Neural cell (in vitro differentiated cells): ENCODE data around the gene SCAMP5. TPM values are rescaled to one million over a fixed set of nuclear protein-coding genes. Genes with fewer than 3 reads are reported as not detected.

Source experiments
- H2AFZ ChIP-seq: fragments of 200-600, 300-800 bp; sonication (generic), shearing (Covaris generic); 2 replicates; pipeline ENCODE4 v1.6.0; 2014; ENCODE audit warnings: low read depth, mild to moderate bottlenecking, antibody characterized with exemption, low read length, moderate library complexity
- H3F3A ChIP-seq: fragments of 200-600 bp; shearing (Covaris generic); 2 replicates; pipeline ENCODE4 v1.6.1; 2016; ENCODE audit warnings: mild to moderate bottlenecking, moderate library complexity, mixed read lengths, antibody characterized with exemption, low read length; ENCODE audit not compliant: insufficient read depth, poor library complexity, severe bottlenecking
- H3K27ac ChIP-seq: fragments of 200-600, 300-800 bp; sonication (generic), shearing (Covaris generic); 2 replicates; pipeline ENCODE4 v1.5.1; 2014; ENCODE audit warnings: mild to moderate bottlenecking, low read length, moderate library complexity
- H3K27me3 ChIP-seq: fragments of 300-800, 200-600 bp; sonication (generic), shearing (Covaris generic); 2 replicates; pipeline ENCODE4 v1.6.0; 2014; ENCODE audit warnings: mild to moderate bottlenecking, low read depth, low read length, moderate library complexity; ENCODE audit not compliant: insufficient read depth
- H3K36me3 ChIP-seq: fragments of 300-800, 200-600 bp; sonication (generic), shearing (Covaris generic); 2 replicates; pipeline ENCODE4 v1.5.1; 2014; ENCODE audit warnings: mild to moderate bottlenecking, antibody characterized with exemption, low read length, moderate library complexity; ENCODE audit not compliant: insufficient read depth
- H3K4me2 ChIP-seq: fragments of 300-800, 200-600 bp; sonication (generic), shearing (Covaris generic); 2 replicates; pipeline ENCODE4 v1.6.0; 2014; ENCODE audit warnings: mild to moderate bottlenecking, low read length
- H3K4me3 ChIP-seq: fragments of 300-800, 200-600 bp; sonication (generic), shearing (Covaris generic); 2 replicates; pipeline ENCODE4 v1.5.1; 2014; ENCODE audit warnings: mild to moderate bottlenecking, low read length, moderate library complexity
- H3K79me2 ChIP-seq: fragments of 200-600 bp; shearing (Covaris generic); replicated peaks from 2 replicates; pipeline ENCODE4 v1.6.0; 2014; ENCODE audit warnings: mild to moderate bottlenecking, low read length, moderate library complexity; ENCODE audit not compliant: insufficient read depth
- H3K9ac ChIP-seq: fragments of 300-800, 200-600 bp; sonication (generic), shearing (Covaris generic); 2 replicates; pipeline ENCODE4 v1.6.1; 2016; ENCODE audit warnings: mild to moderate bottlenecking, low read length, mixed read lengths
- H3K9me2 ChIP-seq: fragments of 200-600 bp; shearing (Covaris generic); 2 replicates; pipeline ENCODE4 v1.6.1; 2016; ENCODE audit warnings: mild to moderate bottlenecking, low read length, mixed read lengths; ENCODE audit not compliant: insufficient read depth
- H3K9me3 ChIP-seq: fragments of 200-600, 300-800 bp; sonication (generic), shearing (Covaris generic); 2 replicates; pipeline ENCODE4 v1.6.1; 2016; ENCODE audit warnings: mild to moderate bottlenecking, mixed run types, low read length, moderate library complexity, mixed read lengths
- H4K20me1 ChIP-seq: fragments of 200-600 bp; shearing (Covaris generic); 2 replicates; pipeline ENCODE4 v1.6.1; 2016; ENCODE audit warnings: mild to moderate bottlenecking, mixed run types; ENCODE audit not compliant: insufficient read depth
- EP300 ChIP-seq: fragments of 450-650 bp; conservative IDR thresholded peaks from 2 replicates; pipeline ENCODE4 v1.6.1; 2014; ENCODE audit warnings: antibody characterized with exemption, mild to moderate bottlenecking, moderate library complexity; ENCODE audit not compliant: poor library complexity, severe bottlenecking
- EZH2 ChIP-seq: fragments of 200-600, 300-800 bp; shearing (Covaris generic), sonication (generic); IDR thresholded peaks from 2 replicates; pipeline ENCODE4 v1.6.1; 2014; ENCODE audit warnings: antibody characterized with exemption, low read length, borderline replicate concordance, mild to moderate bottlenecking; ENCODE audit not compliant: insufficient read depth, poor library complexity, severe bottlenecking
- MXI1 ChIP-seq: fragments of 450-650 bp; conservative IDR thresholded peaks from 2 replicates; pipeline ENCODE4 v1.6.1; 2014; ENCODE audit warnings: antibody characterized with exemption, mild to moderate bottlenecking; ENCODE audit not compliant: poor library complexity, severe bottlenecking
- POLR2AphosphoS5 ChIP-seq: IDR thresholded peaks from 2 replicates; pipeline ENCODE4 v1.6.1; 2012
- RAD21 ChIP-seq: fragments of 450-650 bp; conservative IDR thresholded peaks from 2 replicates; pipeline ENCODE4 v1.6.1; 2014; ENCODE audit warnings: antibody characterized with exemption, mild to moderate bottlenecking, moderate library complexity
- SMC3 ChIP-seq: fragments of 450-650 bp; conservative IDR thresholded peaks from 2 replicates; pipeline ENCODE4 v1.6.1; 2014; ENCODE audit warnings: antibody characterized with exemption, mild to moderate bottlenecking, moderate library complexity; ENCODE audit not compliant: poor library complexity
- TAF1 ChIP-seq: IDR thresholded peaks from 2 replicates; pipeline ENCODE4 v1.6.1; 2012; ENCODE audit warnings: low read depth
- polyA plus RNA-seq: library from polyadenylated mRNA; depleted of rRNA; stranded (reverse); fragments of >200 nt; gene quantifications from 2 replicates; pipeline ENCODE4 v1.2.3, GENCODE V29; 2014
- TF ChIP-seq, protein P1 (sequence below): IDR thresholded peaks from 2 replicates; pipeline ENCODE4 v1.6.1; 2012; ENCODE audit warnings: borderline replicate concordance
- TF ChIP-seq, protein P2 (sequence below): fragments of 450-650 bp; IDR thresholded peaks from 2 replicates; pipeline ENCODE4 v1.5.1; 2014; ENCODE audit warnings: antibody characterized with exemption, mild to moderate bottlenecking, moderate library complexity; ENCODE audit not compliant: poor library complexity, severe bottlenecking

Gene SCAMP5
- polyA plus RNA-seq, 1 donor from 2014 or later = 92.5 TPM

DNA sequence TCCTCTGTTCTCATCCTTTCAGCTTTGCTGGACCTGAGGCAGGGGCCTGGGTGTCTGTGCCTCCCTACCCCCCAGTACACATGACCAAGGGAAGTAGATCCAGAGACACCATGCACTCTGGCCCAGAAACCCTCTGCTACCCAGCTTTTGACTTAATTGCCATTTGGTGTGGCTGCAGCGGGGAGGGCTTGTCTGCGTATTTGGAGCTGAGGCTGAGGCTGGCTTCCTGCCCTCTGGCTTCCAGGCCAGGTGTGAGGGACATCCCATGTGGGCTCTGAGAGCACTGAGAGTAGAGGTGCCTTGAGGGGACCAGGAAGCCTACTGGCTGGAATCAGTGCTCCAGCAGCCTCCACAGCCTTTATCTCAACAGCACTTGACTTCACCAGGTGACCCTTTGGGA is 54.9 kb downstream of the SCAMP5 start:
- no peaks in the 10 kb centered on the region for H3K79me2 ChIP-seq
- H2AFZ ChIP-seq = no peak overlapping the region
- H3K27ac ChIP-seq = no peak overlapping the region
- no peaks in the 10 kb centered on the region for H3K36me3 ChIP-seq
- TF ChIP-seq RAD21 (no peak), SMC3 (no peak), EZH2 (no peak), POLR2AphosphoS5 (no peak), MXI1 (no peak), EP300 (no peak), TAF1 (no peak)
- TF ChIP-seq, protein P1, sequence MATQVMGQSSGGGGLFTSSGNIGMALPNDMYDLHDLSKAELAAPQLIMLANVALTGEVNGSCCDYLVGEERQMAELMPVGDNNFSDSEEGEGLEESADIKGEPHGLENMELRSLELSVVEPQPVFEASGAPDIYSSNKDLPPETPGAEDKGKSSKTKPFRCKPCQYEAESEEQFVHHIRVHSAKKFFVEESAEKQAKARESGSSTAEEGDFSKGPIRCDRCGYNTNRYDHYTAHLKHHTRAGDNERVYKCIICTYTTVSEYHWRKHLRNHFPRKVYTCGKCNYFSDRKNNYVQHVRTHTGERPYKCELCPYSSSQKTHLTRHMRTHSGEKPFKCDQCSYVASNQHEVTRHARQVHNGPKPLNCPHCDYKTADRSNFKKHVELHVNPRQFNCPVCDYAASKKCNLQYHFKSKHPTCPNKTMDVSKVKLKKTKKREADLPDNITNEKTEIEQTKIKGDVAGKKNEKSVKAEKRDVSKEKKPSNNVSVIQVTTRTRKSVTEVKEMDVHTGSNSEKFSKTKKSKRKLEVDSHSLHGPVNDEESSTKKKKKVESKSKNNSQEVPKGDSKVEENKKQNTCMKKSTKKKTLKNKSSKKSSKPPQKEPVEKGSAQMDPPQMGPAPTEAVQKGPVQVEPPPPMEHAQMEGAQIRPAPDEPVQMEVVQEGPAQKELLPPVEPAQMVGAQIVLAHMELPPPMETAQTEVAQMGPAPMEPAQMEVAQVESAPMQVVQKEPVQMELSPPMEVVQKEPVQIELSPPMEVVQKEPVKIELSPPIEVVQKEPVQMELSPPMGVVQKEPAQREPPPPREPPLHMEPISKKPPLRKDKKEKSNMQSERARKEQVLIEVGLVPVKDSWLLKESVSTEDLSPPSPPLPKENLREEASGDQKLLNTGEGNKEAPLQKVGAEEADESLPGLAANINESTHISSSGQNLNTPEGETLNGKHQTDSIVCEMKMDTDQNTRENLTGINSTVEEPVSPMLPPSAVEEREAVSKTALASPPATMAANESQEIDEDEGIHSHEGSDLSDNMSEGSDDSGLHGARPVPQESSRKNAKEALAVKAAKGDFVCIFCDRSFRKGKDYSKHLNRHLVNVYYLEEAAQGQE = no peak
- TF ChIP-seq, protein P2, sequence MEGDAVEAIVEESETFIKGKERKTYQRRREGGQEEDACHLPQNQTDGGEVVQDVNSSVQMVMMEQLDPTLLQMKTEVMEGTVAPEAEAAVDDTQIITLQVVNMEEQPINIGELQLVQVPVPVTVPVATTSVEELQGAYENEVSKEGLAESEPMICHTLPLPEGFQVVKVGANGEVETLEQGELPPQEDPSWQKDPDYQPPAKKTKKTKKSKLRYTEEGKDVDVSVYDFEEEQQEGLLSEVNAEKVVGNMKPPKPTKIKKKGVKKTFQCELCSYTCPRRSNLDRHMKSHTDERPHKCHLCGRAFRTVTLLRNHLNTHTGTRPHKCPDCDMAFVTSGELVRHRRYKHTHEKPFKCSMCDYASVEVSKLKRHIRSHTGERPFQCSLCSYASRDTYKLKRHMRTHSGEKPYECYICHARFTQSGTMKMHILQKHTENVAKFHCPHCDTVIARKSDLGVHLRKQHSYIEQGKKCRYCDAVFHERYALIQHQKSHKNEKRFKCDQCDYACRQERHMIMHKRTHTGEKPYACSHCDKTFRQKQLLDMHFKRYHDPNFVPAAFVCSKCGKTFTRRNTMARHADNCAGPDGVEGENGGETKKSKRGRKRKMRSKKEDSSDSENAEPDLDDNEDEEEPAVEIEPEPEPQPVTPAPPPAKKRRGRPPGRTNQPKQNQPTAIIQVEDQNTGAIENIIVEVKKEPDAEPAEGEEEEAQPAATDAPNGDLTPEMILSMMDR = no peak
- H3K9me2 ChIP-seq = no peaks in the 10 kb centered on the region
- H3F3A ChIP-seq = no peaks in the 10 kb centered on the region
- H3K4me3 ChIP-seq = no peak overlapping the region
- no peaks in the 10 kb centered on the region for H3K27me3 ChIP-seq
- no peak overlapping the region for H3K9ac ChIP-seq
- no peaks in the 10 kb centered on the region for H4K20me1 ChIP-seq
- H3K9me3 ChIP-seq = no peaks in the 10 kb centered on the region
- H3K4me2 ChIP-seq = no peak overlapping the region

DNA sequence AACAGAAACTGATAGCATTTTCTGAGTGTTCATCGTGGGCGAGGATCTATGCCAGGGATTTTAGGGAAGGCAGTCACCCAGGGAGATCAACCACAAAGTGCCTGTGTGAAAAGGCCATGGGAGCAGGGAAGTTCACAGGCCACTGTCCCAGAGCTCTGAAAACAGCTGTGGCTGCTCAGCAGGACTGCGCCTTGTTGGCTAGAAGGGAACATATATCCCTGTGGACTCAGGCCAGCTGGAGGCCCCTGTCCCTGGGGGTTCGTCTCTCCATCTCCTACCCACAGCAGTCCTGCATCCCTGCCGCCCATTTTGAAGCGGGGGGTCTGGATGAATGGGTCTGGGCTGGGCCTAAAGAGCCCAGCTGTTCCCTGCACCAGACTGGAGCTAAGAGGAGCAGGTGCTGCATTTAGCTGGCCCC is 55.8 kb downstream of the SCAMP5 start:
- no peak overlapping the region for H2AFZ ChIP-seq
- H3K4me2 ChIP-seq = no peak overlapping the region
- TF ChIP-seq, protein P2 = no peak
- TF ChIP-seq RAD21 = no peak
- TF ChIP-seq, protein P1 = no peak
- H3K9me3 ChIP-seq = no peaks in the 10 kb centered on the region
- H3K36me3 ChIP-seq = no peaks in the 10 kb centered on the region
- H4K20me1 ChIP-seq = no peaks in the 10 kb centered on the region
- H3K27me3 ChIP-seq = no peaks in the 10 kb centered on the region
- no peaks in the 10 kb centered on the region for H3F3A ChIP-seq
- no peak overlapping the region for H3K27ac ChIP-seq
- no peaks in the 10 kb centered on the region for H3K79me2 ChIP-seq
- no peak overlapping the region for H3K9ac ChIP-seq
- no peak overlapping the region for H3K4me3 ChIP-seq
- no peaks in the 10 kb centered on the region for H3K9me2 ChIP-seq
